PC-3 (cell line): Measurements from ENCODE around the gene ZFYVE9.

Experiments
- CTCF ChIP-seq: fragments of 300-600 bp; sonication (generic); conservative IDR thresholded peaks from 2 replicates; pipeline ENCODE4 v1.5.1; 2017; ENCODE audit warnings: antibody characterized with exemption, low read depth, mild to moderate bottlenecking, low read length
- EZH2 ChIP-seq: fragments of 300-600 bp; sonication (generic); IDR thresholded peaks from one replicate; pipeline ENCODE4 v1.6.1; 2017; ENCODE audit warnings: antibody characterized with exemption, mild to moderate bottlenecking, low read length; ENCODE audit not compliant: unreplicated experiment
- EZH2phosphoT487 ChIP-seq: fragments of 300-600 bp; sonication (generic); IDR thresholded peaks from 2 replicates; pipeline ENCODE4 v1.6.1; 2018; ENCODE audit warnings: mild to moderate bottlenecking, antibody characterized with exemption, low read length, borderline replicate concordance

DNA sequence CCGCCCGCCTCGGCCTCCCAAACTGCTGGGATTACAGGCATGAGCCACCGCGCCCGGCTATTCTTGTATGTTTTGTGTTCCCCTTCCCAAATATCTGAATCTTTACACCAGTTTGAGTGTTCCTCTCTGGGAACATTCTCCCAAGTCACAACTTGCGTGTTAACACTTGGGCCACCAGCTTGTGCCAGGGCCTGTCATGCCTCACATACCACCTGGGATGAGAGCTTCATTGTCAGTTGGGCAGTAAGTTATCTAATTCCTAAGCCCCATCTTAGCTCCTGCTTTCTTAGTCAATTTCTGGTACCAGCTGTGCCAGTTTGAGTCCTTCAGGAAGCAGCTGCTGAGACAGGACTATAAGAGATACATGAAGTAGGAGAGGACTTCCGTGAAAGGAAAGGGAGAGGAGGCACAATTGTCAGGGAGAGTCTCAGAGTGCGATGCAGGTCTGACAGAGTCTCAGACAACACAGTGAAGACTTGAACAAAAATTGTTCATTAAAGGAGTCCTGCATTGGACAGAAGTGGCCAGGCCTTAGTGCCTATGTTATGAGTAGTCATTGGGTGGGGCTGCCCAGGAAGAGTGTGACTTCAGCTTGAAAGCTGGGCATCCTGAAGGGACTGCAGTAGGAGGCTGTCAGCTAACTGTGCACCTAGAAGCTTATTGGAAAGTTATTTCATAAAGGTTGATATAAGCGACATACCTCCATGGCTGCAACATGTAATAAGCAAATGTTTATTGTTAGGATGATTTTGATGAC, 17.3 kb downstream of the ZFYVE9 start:
- TF ChIP-seq CTCF (no peak), EZH2 (no peak), EZH2phosphoT487 (no peak)
